Left lung (tissue), 10 donors: ENCODE data around the gene ACO2. TPM values are rescaled to one million over a fixed set of nuclear protein-coding genes. Genes with fewer than 3 reads are reported as not detected.
A peak's percentile ranks its signal among the peaks of the same experiment; 100 is the strongest.

Source experiments
- ATAC-seq: fragments of 200-7000 bp; cut with Tn5 transposase; one replicate; pipeline ENCODE4 v1.9.1; 2020; ENCODE audit warnings: moderate library complexity
- DNase-seq, 4 donors: peaks; one replicate each; pipeline ENCODE4 v3.0.0-alpha.2; 2013 to 2020
- H3K27ac ChIP-seq, 2 donors: fragments of 200-600 bp; sonication (generic) in 1 of 2; one replicate each; pipeline versions ENCODE4 v1.5.0 to v1.8.0; 2020 to 2021
- H3K27me3 ChIP-seq, 2 donors: fragments of 200-600 bp; sonication (generic) in 1 of 2; one replicate each; pipeline versions ENCODE4 v1.5.0 to v1.8.0; 2020 to 2021
- H3K36me3 ChIP-seq, 2 donors: fragments of 200-600 bp; sonication (generic) in 1 of 2; one replicate each; pipeline versions ENCODE4 v1.5.0 to v1.8.0; 2020 to 2021
- H3K4me1 ChIP-seq, 2 donors: fragments of 200-600 bp; one replicate each; pipeline ENCODE4 v1.8.0; 2021
- H3K4me3 ChIP-seq, 2 donors: fragments of 200-600 bp; sonication (generic) in 1 of 2; one replicate each; pipeline versions ENCODE4 v1.5.0 to v1.8.0; 2020 to 2021; ENCODE audit warnings: mild to moderate bottlenecking in 1 of 2
- H3K9me3 ChIP-seq, 2 donors: fragments of 200-600 bp; sonication (generic) in 1 of 2; one replicate each; pipeline versions ENCODE4 v1.5.0 to v1.8.0; 2020 to 2021
- CTCF ChIP-seq, 2 donors: fragments of 200-600 bp; sonication (generic) in 1 of 2; IDR thresholded peaks; one replicate each; pipeline versions ENCODE4 v1.5.0 to v1.8.0; 2021; ENCODE audit warnings: antibody characterized with exemption in 2 of 2
- intact Hi-C, 2 donors: fragments of 100-400 bp; cut with DNase I; formaldehyde crosslinking; loops; one replicate each; pipeline versions ENCODE4 v1.11.2 to v1.14.2; 2022
- polyA plus RNA-seq, 6 donors: library from polyadenylated mRNA; unstranded; fragments of 120-200 nt; gene quantifications; one replicate each; pipeline ENCODE4 v1.2.1, GENCODE V29; 2013; ENCODE audit not compliant: insufficient read length in 6 of 6
- total RNA-seq, 2 donors: library from RNA; stranded (reverse); fragmentation: NEBNext Ultra II Directional; extraction: Animal tissue kit (Norgen Biotek cat#: 25700); gene quantifications; one replicate each; pipeline ENCODE4 v1.2.1, GENCODE V29; 2021
- donor health status: DM: no; HTN: yes; CAD: no.
- donor health status: DM: no; HTN: no; CAD: no.

The ACO2 gene
- total and polyA plus RNA-seq, 8 donors, result 51.0 to 91.8 (median 59.4) TPM

- DNase-seq, result no peak
- intact Hi-C loops, result no loop called here
- Histone ChIP-seq H3K27me3 (no peaks in the 10 kb centered on the region), H3K36me3 (no peaks in the 10 kb centered on the region), H3K4me3 (no peak overlapping the region), H3K4me1 (peaks cover 5 to 40% of the 10 kb centered on the region in 2 donors), H3K27ac (no peak overlapping the region), H3K9me3 (no peaks in the 10 kb centered on the region)
- ATAC-seq, result no peak
- no peak for TF ChIP-seq CTCF (IDR thresholded peaks at IDR 0.05)
Measured at GRCh38 chr22:41488596-41489385, 19.9 kb downstream of the ACO2 start.

GRCh38 chr22:41491374-41492100 lies 22.6 kb downstream of the ACO2 start:
- Histone ChIP-seq H3K4me3 (no peak overlapping the region), H3K27me3 (no peaks in the 10 kb centered on the region), H3K4me1 (peaks cover 5 to 29% of the 10 kb centered on the region in 2 donors), H3K9me3 (no peaks in the 10 kb centered on the region), H3K36me3 (peaks cover 0 to 4% of the 10 kb centered on the region in 2 donors), H3K27ac (peak overlapping the region in 1 of 2 donors; percentile 23)
- no peak for ATAC-seq
- no peak for TF ChIP-seq CTCF (IDR thresholded peaks at IDR 0.05)
- no peak for DNase-seq
- intact Hi-C loops, result no loop called here

GRCh38 chr22:41498303-41498835 lies 29.5 kb downstream of the ACO2 start:
- no peak for TF ChIP-seq CTCF (IDR thresholded peaks at IDR 0.05)
- Histone ChIP-seq H3K36me3 (peaks cover 0 to 46% of the 10 kb centered on the region in 2 donors), H3K4me3 (no peak overlapping the region), H3K27me3 (no peaks in the 10 kb centered on the region), H3K4me1 (peaks cover 0 to 8% of the 10 kb centered on the region in 2 donors), H3K27ac (no peak overlapping the region), H3K9me3 (no peaks in the 10 kb centered on the region)
- no peak for ATAC-seq
- intact Hi-C loops, result no loop called here
- no peak for DNase-seq

- intact Hi-C loops, result no loop called here
- Histone ChIP-seq H3K4me1 (peaks cover 0 to 8% of the 10 kb centered on the region in 2 donors), H3K9me3 (no peaks in the 10 kb centered on the region), H3K27me3 (no peaks in the 10 kb centered on the region), H3K4me3 (no peak overlapping the region), H3K36me3 (peaks cover 0 to 54% of the 10 kb centered on the region in 2 donors), H3K27ac (no peak overlapping the region)
- no peak for TF ChIP-seq CTCF (IDR thresholded peaks at IDR 0.05)
- DNase-seq (no peak), ATAC-seq (no peak)
Measured at GRCh38 chr22:41499624-41500280, 30.8 kb downstream of the ACO2 start.
